Common myeloid progenitor, CD34-positive (primary cell): ENCODE results near the gene DAAM2.

Experiments
- CTCF ChIA-PET: fragments of 350-600 bp; sonication (Branson Sonifier 250); formaldehyde crosslinking; loops from one replicate; lab custom pipeline; 2021; ENCODE audit warnings: antibody characterized with exemption; lab: Charles Lee
- POLR2A ChIA-PET: fragments of 350-600 bp; sonication (Branson Sonifier 250); formaldehyde crosslinking; loops from one replicate; lab custom pipeline; 2021; ENCODE audit warnings: antibody characterized with exemption; lab: Charles Lee
- DNase-seq, 3 donors: peaks; one replicate each; pipeline versions ENCODE4 v3.0.0 to v3.0.0-alpha.2; 2013
- H3K27ac ChIP-seq, 2 experiments: 1 replicate in 1 of 2; 2 replicates in 1 of 2; pipeline ENCODE4 v1.7.0; 2013; ENCODE audit warnings: inconsistent platforms in 2 of 2, low read length in 2 of 2, mild to moderate bottlenecking in 2 of 2, low read depth in 1 of 2, moderate library complexity in 1 of 2; ENCODE audit not compliant: severe bottlenecking in 2 of 2, insufficient read depth in 1 of 2, poor library complexity in 1 of 2
- H3K27me3 ChIP-seq, 5 experiments: replicated peaks in 2 of 5; 1 replicate in 3 of 5; 2 replicates in 2 of 5; pipeline versions ENCODE4 v1.6.1 to v1.7.0; 2013; ENCODE audit warnings: low read length in 4 of 5, mild to moderate bottlenecking in 2 of 5, moderate library complexity in 2 of 5, inconsistent platforms in 1 of 5; ENCODE audit not compliant: insufficient read depth in 5 of 5, control insufficient read depth in 4 of 5
- H3K36me3 ChIP-seq, 4 experiments: 1 replicate in 2 of 4; 2 replicates in 2 of 4; pipeline versions ENCODE4 v1.6.1 to v1.7.0; 2013; ENCODE audit warnings: low read length in 3 of 4, control low read depth in 1 of 4, mild to moderate bottlenecking in 1 of 4; ENCODE audit not compliant: control insufficient read depth in 4 of 4, insufficient read depth in 4 of 4
- H3K4me1 ChIP-seq, 4 experiments: 1 replicate in 3 of 4; 2 replicates in 1 of 4; pipeline versions ENCODE4 v1.6.1 to v1.7.1; 2013; ENCODE audit warnings: low read length in 3 of 4, mild to moderate bottlenecking in 3 of 4, control low read depth in 1 of 4, inconsistent platforms in 1 of 4, moderate library complexity in 1 of 4; ENCODE audit not compliant: control insufficient read depth in 4 of 4, insufficient read depth in 4 of 4; ENCODE audit errors: control extremely low read depth in 1 of 4
- H3K4me3 ChIP-seq, 7 experiments: 1 replicate in 4 of 7; 2 replicates in 3 of 7; pipeline versions ENCODE4 v1.5.1 to v1.7.0; 2013; ENCODE audit warnings: mild to moderate bottlenecking in 7 of 7, low read length in 6 of 7, moderate library complexity in 6 of 7, inconsistent platforms in 2 of 7, low read depth in 2 of 7, control low read depth in 1 of 7; ENCODE audit not compliant: insufficient read depth in 4 of 7, control insufficient read depth in 1 of 7; ENCODE audit errors: extremely low read depth in 1 of 7
- H3K9me3 ChIP-seq, 5 experiments: 1 replicate in 4 of 5; 2 replicates in 1 of 5; pipeline versions ENCODE4 v1.6.1 to v1.7.1; 2013; ENCODE audit warnings: low read length in 4 of 5, mild to moderate bottlenecking in 2 of 5, inconsistent platforms in 1 of 5, low read depth in 1 of 5, moderate library complexity in 1 of 5; ENCODE audit not compliant: control insufficient read depth in 4 of 5, insufficient read depth in 2 of 5; ENCODE audit errors: control extremely low read depth in 1 of 5
- WGBS: methylation state at CpG from one replicate; pipeline ENCODE4 v1.1.5; 2013; ENCODE audit not compliant: insufficient coverage; 5-methylcytosine and 5-hydroxymethylcytosine counted together

Gene DAAM2

GRCh38 chr6:39952167-39952566, 160.0 kb downstream of the DAAM2 start:
- Histone ChIP-seq H3K27ac (no peak overlapping the region), H3K36me3 (no peaks in the 10 kb centered on the region), H3K27me3 (peaks cover 0 to 6% (median 0%) of the 10 kb centered on the region in 5 experiments), H3K4me3 (no peak overlapping the region), H3K4me1 (no peaks in the 10 kb centered on the region), H3K9me3 (peaks cover 0 to 3% (median 0%) of the 10 kb centered on the region in 5 experiments)
- CTCF ChIA-PET: no interaction called here
- POLR2A ChIA-PET: no interaction called here
- WGBS: 98% methylated on average over 4 of the region's 4 CpGs
- no peak for DNase-seq

- ChIA-PET POLR2A (no interaction called here), CTCF (no interaction called here)
- Histone ChIP-seq H3K9me3 (peaks cover 0 to 3% (median 0%) of the 10 kb centered on the region in 5 experiments), H3K4me3 (no peak overlapping the region), H3K4me1 (no peaks in the 10 kb centered on the region), H3K27ac (no peak overlapping the region), H3K36me3 (no peaks in the 10 kb centered on the region), H3K27me3 (peaks cover 0 to 6% (median 0%) of the 10 kb centered on the region in 5 experiments)
- no peak for DNase-seq
- WGBS: 100% methylated on average over 2 of the region's 2 CpGs
These were observed 161.0 kb downstream of the DAAM2 start for GRCh38 chr6:39953076-39953618.
